Stimulated activated CD4-positive, alpha-beta T cell treated with anti-CD3 and anti-CD28 coated beads, Interleukin-15, amount 100 ng/mL, for 48 hours (primary cell): ENCODE results near the gene HAUS3.
"Not testable (repeated sequence)": the region's sequence is repeated elsewhere in the genome, so short reads cannot be mapped to it uniquely, and the experiment has no call there.

Experiments used
- DNase-seq, 2 donors: peaks; one replicate each; pipeline ENCODE4 v3.0.0-alpha.2; 2020; ENCODE audit warnings: low read depth in 2 of 2

HAUS3 gene

DNA sequence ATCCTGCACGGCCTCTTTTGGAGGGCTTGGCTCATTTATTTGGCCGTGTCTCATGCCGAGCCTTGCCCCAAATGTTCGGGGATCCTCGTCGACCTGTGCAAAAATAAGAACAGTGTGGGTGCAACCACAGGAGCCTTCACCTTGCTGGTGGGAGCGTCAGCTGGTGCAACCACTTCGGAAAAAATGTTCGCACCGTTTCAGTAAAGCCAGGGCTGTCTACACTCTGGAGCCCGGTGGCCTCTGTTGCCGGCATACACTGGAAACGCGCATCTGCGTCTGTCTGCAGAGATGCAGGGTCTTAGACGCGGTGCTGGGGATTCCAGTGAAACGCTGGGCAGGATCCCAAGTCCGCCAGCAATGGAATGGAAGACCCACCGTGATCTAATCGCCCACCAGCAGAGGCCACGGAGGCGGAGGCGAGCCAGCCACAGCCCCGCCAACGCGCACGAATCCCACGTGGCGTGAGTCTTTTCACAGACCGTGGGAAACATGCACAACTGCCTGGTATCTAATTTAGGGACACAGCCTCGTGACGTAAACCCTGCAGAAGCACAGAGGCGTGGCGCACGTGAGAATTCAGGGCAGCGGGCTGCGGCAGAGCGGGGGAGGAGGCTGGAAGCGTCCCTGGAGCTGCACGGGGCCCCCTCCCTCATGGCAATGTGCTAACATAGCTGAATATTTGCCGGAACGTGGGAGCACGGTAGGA lies 33.8 kb upstream of the HAUS3 start:
- DNase-seq = no peak

DNA sequence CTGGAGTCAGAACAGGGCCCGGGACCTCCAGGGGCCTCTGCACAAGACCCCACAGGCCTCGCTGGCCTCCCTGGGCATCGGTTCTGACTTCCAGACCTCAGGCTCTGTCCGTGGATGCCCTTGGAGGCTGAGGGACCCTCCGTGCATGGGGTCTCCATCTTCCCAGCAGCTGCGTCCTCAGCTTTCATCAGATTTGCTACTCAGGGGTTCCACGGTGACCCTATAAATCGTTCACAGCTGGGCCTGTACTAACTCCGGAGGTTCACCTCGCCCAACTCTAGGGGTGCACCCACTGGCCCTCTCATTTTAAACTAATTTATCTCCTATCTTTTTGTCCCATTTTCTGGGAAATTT lies 33.1 kb upstream of the HAUS3 start:
- not testable (repeated sequence) for DNase-seq

DNA sequence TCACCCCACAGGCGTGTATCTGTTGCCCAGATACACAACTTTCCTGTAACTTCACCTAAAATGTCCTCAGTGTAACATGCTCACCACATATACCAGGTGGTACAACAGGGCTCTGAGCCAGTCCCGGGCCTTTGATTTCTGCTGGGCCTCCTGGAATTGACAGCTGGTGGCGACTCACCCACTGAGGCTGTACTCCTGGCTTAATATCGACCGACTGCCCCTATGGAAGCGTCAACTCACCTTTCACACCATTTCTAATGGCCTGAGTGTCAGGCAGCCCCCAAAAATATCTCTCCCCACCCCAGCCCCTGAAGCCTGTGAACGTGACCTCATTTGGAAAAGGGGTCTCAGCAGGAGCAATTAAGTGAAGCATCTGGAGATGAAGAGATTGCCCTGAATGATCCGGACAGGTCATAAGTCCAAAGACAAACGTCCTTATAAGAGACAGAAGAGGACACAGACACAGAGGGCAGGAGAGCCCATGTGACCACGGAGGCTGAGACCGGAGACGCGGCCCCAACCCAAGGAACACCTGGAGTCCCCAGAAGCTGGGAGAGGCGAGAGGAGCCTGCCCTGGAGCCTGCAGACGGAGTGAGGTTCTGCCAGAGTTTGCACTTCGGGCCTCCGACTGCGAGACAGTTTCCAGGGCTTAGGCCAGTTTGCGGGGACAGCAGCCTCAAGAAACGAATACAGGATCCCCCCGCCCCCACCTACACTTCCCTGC lies 32.6 kb upstream of the HAUS3 start:
- no peak for DNase-seq

DNA sequence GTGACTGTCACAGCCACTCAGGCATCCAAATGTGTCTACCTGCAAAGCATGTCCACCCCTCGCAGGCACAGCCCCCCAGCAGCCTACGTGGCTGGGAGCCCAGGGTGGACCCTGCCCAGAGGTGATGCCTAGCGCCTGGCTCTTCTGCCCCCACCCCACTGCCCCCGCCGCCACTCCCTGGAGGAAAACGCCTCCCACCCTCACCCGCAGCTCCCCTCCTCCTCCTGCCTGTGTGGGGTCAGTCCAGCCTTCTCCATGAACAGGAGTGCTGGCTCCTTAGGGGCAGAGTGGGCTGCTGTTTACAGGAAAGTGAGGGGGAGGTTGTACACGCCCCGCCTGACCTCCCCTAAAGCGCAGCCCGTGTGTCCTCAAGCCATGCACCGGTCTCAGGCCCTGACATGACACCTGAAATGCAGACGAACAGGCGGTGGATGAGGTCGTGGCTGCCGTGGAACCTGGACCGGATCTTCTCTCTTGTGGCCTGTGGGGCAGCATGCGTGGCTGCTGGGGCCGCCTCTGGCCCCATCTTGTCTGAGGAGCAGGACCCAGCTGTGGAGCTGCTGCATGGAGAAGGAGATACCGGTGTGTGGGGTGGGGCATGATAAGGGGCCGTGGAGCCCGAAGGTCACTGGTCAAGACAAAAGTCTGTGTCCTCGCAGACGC lies 31.9 kb upstream of the HAUS3 start:
- DNase-seq = no peak

DNA sequence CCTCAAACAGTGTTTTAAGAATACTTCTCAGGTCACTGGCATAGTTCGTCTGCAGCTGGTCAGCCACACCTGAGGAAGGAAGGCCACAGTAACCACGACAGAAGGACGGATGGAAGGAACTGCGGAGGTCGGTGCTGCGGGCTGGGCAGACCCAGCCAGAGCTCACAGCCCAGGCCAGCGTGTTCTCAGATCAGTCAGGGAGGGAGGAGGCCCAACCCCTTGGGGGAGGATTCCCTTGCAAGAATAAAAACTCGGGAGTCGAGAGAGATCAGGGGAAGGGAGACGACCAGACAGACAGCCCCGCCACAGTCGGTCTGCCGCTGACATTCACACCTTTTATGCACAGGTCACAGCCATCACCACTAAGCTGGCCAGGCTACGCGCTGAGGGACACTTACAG lies 31.3 kb upstream of the HAUS3 start:
- no peak for DNase-seq

DNA sequence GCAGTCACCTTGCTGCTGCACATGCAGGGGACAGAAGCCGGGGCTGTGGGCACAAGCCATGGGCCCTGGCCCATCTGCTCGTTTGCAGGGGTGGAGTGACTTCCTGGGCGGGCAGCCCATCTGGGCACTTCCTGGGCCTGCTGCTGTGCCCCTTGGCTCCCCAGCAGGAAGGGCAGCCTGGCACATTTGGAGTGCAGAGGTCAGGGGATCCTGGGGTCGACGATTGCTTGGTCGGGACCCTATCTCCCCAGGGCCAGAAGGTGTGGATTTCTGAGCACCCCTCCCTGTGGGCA lies 30.9 kb upstream of the HAUS3 start:
- no peak for DNase-seq

DNA sequence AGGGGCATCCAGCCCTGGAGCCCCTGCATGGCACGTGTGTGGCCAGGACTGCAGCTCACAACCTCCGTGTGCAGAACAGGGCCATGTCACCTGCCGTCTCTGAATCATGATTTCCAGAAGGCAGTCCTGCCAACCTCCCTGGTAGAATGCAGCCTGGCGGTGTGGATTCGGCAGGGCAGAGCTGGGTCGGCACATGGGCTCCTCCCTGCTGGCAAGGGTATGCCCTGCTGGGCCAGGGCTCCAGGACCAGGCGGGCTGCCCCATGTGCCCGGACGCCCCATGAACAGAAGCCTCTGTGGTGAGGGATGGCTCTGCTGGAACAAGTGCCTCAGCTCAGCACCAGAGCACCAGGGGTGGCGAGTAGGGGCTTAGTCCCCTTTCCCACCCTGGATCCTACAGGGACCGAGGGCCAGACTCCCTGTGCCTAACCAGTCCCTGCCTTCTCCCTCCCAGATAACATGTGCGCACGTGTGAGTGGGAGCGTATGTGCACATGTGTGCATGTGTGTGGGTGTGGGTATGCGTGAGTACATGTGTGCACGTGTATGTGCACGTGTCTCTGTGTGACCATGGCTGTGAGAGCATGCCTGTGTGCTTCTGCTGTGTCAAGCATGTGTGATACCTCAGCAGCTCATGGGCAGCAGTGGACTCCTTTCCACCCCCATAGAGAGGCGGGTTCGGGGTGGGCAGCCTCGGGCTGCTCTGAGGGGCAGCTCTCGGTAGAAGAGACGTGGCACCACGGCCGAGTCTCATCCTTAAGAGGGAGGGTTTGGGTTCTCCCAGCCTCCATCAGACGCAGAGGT lies 30.3 kb upstream of the HAUS3 start:
- DNase-seq = no peak

DNA sequence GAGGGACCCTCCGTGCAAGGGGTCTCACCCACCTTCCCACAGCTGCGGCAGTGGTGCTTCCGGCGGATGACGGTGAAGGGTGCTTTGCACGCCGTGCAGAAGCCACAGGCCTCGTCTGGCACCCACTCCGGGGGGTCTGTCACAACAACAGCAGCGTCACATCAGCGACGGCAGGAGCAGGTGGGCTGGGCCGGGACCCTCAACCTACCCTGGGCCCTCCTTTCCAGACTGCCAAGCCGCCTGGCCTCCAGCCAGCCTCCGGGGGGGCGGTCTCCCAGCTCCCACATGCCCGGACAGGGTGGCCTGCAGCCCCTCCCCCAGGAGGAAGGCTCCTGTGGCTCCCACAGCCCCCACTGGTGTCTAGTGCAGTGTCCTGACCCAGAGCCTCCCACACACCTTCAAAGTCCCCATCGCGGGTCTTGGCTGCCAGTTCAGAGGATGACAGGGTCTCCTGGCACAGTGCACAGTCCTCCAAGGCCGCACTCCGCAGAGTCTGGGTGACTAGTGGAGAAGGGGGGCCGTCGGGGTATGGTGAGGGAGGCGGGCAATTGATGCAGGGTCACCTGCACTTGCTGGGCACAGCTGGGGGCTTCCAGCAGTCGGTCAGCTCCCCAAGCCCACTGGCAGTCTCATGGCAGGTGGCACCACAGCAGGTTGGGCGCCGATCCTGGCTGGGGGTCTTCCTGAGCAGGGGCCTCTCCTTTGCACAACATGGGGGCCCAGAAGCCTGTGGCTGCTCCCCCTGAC lies 29.5 kb upstream of the HAUS3 start:
- no peak for DNase-seq

DNA sequence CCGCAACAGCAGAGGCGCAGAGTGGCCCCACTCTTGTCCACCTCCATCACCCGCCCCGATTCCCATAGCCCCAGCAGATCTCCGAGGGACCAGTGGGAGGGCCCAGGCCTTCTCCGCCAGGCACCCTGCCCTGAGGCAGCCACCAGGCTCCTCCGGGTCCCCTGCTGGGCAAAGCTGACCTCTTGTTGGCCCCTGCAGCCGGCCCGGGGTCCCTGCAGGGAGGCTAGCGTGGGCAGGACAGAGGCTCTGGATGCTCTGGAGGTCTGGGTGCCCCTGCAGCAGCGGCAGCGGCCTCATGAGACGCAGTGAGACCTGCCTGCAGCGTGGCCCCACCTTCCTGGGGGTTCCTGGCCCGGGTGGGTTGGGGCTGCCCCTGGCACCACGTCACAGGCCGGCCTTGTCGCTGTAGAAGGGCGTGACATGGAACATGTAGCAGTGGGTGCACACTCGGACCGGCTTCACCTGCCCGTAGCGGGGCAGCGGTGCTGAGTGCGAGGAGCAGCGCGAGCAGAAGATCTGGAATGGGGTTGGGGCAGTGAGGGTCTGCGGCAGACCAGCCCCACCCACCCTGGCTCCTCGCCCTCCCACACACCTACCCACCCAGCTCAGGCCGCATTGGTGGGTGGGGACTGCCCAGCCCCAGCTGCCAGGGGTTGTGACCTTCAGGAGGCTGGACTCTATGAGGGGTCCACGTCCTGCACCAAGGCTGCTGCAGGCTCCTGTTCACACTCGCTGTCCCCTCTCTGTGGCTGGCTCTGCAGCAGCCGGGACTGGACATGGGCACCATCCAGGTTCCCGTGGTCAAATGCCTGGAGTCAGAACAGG lies 28.6 kb upstream of the HAUS3 start:
- no peak for DNase-seq

DNA sequence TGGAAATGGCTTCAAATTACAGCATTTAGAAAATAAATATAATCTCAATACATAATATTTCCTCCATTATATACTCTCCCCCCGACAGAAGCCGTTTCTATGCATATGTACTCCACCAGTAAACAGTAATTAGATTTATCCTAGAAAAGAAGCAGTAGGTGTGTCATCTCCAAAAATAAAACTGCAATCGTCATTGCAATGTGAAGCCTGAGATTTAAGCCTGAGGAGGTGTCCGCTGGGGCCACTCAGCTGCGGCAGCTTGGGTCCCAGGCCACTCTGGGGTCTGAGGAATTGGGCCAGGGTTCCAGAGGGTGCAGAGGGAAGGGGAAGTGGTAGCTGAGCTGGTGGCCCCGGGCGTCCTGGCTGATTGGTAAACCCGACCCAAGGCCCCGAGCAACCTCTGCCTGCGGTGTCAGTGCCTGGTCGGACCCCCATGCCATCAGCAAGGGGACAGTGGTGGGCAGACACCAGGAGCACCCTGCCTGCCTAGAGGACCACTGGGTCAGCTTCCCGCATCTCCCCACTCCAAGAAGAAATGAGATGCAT lies 27.8 kb upstream of the HAUS3 start:
- DNase-seq = no peak

DNA sequence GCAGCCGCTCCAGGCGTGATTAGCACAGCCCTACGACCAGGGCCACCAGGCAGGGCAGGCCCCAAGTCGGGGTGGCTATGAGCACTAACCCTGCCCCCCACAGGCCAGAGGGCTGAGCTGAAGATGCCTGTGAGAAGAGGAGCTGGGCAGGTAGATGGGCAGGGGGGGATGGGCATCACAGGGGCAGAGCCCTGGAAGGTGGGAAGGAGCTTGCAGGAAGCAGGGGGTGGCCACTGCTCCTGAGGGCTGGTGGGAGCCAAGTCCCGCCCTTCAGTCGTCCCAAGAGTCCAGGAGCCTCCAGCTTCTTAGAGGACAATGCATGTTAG lies 27.2 kb upstream of the HAUS3 start:
- no peak for DNase-seq

DNA sequence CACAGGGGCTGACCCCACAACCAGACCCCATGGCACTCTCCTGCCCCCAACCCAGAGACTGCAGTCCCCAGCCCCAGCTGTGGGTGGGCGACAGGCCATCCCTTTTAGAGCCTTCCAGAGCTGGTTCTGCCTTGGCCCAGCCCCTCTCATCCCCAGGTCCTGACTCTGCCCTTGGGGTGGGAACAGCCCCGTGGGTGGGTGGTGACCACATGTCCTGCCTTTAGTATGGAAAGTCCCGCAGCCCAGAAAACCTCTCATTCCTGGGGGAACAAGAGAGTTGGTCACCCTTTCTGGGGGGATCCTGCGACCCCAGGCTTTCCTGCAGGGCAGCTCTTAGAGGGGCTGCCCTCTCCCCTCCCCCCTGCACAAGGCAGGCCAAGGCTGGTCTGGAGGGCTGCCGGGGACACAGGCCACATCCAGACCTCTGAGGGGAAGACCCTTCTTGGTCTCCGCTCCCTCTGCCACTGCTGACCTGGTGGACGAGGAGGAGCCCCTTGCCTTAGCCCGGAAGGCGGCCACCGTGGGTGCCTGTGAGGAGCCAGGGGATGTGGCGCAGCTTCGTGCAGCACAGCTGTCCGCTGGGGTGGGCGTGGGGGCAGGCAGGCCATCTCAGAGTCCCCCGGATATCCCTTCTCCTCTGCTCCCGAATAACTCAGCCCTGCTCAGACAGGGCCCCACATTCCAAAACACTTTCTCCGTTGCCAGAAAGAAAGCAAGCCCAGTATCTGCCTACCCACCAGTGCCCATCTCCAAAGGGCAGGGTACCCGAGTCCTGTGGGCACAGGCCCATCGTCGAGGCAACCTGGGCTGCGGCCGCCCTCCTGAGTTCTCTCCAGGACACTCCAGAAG lies 26.7 kb upstream of the HAUS3 start:
- DNase-seq = no peak

DNA sequence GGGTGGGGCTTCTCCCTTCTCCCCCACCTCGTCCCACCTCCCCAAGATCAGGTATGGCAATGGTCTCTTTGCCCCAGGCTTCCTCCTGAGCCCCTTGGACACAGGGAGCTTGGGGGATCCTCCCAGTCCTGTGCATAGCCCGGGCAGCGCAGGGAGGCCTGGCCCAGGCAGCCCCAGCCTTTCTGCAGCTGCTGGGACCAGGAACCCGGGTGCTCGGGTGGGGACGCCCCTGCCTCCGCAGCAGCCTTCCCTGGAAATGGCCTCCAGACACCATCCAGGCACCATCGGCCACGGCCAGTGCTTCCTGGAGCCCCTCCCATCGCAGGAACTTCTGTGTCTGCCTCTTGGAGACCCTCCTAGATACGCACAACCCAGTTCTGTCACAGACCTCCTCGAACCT lies 25.9 kb upstream of the HAUS3 start:
- DNase-seq = no peak

DNA sequence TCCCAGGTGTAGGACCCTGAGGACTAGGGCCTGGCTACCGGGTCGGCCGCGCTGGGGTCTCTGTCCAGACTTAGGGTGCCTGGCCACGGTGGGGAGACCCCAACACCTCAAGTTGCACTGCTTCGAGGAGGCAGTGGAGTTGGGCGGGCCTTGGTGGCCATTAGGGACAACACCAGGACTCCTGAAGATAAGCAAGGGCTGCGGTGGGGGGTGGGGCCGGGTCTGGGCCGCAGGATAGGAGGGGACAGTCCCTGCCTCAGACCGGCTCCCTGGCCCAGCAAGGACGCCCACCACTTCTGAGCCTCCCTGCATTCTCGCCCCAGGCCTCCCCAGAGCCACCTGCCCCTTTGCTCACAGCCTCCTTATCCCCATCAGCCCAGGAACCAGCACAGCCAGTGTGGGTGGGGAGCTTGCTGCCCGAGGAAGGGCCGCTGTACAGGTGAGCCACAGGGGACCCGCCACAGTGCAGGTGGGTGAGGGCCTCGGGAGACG lies 25.4 kb upstream of the HAUS3 start:
- no peak for DNase-seq

DNA sequence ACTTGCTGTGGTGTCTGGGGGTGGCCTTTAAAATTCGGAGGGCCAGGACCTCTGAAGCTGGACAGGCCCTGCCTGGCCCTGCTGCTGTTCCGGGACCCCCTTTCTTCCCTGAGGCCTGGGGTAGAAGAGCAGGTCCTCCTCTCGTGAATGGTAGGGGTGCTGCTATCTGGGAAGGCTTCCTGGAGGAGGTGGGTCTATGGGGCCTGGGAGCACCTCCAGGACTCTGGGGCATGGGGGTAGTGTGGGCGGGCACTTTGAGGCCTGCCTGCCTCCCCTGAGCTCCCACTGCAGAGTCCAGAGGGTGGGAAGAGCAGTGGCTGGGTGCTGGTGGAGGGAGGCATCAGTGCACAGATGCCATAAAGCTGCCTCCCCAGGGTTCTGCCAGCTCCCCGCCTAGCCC lies 24.9 kb upstream of the HAUS3 start:
- no peak for DNase-seq

DNA sequence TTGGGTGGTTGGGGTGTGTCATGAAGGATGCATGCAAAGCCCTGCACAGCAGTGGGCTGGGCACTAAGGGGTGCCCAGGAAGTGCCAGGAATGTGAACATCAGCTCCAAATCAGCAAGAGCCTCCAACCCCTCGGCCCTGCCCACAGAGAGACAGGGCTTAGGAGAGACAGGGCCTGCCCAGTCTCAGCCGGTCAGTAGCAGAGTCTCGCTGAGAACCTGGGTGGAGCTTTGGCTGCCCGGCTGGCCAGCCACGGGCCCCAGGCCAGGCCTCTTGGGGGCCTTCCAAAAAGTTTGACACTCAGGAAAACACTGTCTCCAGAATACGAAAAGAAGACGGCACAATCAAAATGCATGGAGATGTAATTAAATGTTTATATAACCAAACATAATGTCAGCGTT lies 24.3 kb upstream of the HAUS3 start:
- no peak for DNase-seq

DNA sequence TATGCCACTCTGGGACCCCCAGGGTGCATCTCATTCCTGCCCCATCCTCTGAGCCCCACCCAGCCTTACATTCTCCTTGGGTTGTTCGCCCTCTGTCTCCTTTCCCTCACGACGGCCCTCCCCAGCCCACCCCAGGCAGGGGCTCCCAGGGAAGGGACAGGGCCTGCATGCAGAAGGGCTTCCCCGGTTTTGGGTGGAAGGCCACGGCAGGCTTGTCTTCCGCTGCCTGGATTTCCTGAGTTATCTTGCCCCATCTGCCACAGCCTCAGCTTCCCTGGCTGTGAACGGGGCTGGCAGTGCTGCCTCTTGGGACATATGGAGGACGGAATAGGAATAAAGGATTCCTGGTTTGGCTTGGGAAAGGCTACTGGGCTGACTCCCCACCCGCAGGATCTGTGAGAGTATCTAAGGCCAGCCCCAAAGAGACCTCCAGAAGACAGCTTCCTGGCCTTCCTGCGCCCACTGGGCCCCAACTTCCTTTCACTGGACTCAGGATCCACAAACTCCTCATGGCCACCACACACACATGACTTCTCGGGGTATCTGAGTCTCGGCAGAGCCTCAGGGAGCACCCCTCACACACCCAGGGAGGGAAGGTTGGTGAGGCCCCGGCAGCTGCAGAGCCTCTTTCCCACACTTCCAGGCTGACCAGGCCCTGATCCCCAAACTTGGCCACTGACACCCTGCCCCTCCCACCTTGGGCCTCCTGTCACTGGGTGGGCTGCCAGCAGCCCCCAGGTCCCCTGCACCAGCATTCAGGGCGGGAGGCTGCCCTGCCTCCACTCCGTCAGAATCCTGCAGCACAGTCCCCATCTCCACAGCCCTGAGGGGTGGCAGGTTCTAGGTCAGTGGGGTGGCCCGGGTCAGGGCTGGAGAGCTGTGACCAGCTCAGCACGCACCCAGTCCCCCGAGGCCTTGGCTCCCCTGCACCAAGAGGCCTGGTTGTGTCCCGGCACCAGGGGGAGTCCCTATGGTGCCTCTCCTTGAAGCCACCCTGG lies 23.5 kb upstream of the HAUS3 start:
- DNase-seq = no peak

DNA sequence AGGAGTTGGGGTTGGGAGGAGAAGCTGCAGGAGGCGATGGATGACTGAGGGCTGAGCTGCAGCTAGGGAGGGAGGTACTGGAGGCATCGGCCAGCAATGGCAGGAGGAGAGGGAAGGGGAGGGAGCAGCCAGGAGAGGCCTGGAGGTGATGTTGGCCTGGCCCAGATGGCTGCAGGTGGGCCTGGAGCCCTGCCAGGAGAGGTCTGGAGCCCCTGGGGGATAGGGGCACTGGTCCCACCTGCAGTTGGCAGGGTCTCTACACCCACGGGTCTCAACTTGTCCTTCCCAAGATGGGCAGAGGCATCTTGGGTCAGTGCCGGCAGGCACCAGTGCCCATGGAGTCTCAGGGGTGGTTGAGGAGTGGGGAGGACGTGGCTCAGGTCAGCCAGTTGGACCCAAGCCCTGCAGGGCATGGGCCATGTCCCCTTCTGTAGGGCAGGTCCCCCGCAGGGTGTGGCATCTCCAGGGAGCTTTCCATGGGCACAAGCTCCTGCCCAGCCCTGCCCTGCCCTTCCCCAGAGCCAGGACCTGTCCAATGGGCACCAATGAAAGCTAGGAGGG lies 22.6 kb upstream of the HAUS3 start:
- DNase-seq = no peak
